GM23338 (cell line): Measurements from ENCODE around the gene AKR7A3.

Experiments
- CREB1 ChIP-seq: fragments of 250-450 bp; sonication (Bioruptor Pico); IDR thresholded peaks from 2 replicates; pipeline ENCODE4 v1.5.0; 2020; ENCODE audit warnings: low read depth, mild to moderate bottlenecking, moderate library complexity
- CTCF ChIP-seq, 2 experiments: fragments of 200-600 bp in 1 of 2; sonication (generic) in 1 of 2; conservative IDR thresholded peaks; 2 replicates each; pipeline versions ENCODE4 v1.5.1 to v1.6.1; 2016 to 2017; ENCODE audit warnings: antibody characterized with exemption in 2 of 2, low read depth in 2 of 2, mild to moderate bottlenecking in 2 of 2, moderate library complexity in 1 of 2
- ETS1 ChIP-seq: IDR thresholded peaks from 2 replicates; pipeline ENCODE4 v1.6.1; 2016; ENCODE audit warnings: antibody characterized with exemption
- EZH2 ChIP-seq: fragments of 200-600 bp; sonication (generic); IDR thresholded peaks from one replicate; pipeline ENCODE4 v1.8.0; 2017; ENCODE audit warnings: antibody characterized with exemption, mild to moderate bottlenecking, low read depth; ENCODE audit not compliant: unreplicated experiment
- EZH2phosphoT487 ChIP-seq: fragments of 200-600 bp; sonication (generic); IDR thresholded peaks from one replicate; pipeline ENCODE4 v1.8.1; 2018; ENCODE audit warnings: antibody characterized with exemption; ENCODE audit not compliant: unreplicated experiment
- JUNB ChIP-seq: IDR thresholded peaks from one replicate; pipeline ENCODE4 v1.6.1; 2016; ENCODE audit warnings: antibody characterized with exemption; ENCODE audit not compliant: unreplicated experiment
- POLR2AphosphoS5 ChIP-seq: IDR thresholded peaks from 2 replicates; pipeline ENCODE4 v1.6.1; 2016; ENCODE audit warnings: antibody characterized with exemption, low read depth
- REST ChIP-seq: IDR thresholded peaks from one replicate; pipeline ENCODE4 v1.6.1; 2018; ENCODE audit warnings: antibody characterized with exemption; ENCODE audit not compliant: unreplicated experiment

- TF ChIP-seq CREB1 = no peak
- no peak for TF ChIP-seq CTCF (conservative IDR thresholded peaks at IDR 0.05; ENCODE audit: low read depth in 2 of 2)
- no peak for TF ChIP-seq REST
- no peak for TF ChIP-seq EZH2phosphoT487
- no peak for TF ChIP-seq POLR2AphosphoS5
- no peak for TF ChIP-seq EZH2
- no peak for TF ChIP-seq ETS1
- no peak for TF ChIP-seq JUNB
Measured at GRCh38 chr1:19255288-19255687, 33.3 kb downstream of the AKR7A3 start.
